ENCODE results near the gene DSPP.
"Not testable (repeated sequence)": the region's sequence is repeated elsewhere in the genome, so short reads cannot be mapped to it uniquely, and the experiment has no call there.

Gene DSPP

GRCh38 chr4:87608229-87608628 is at the start of gene DSPP:
Gene DSPP (plus strand): TSS chr4:87608529. CDS start chr4:87610909, 2,380 bp downstream.
- DNase-seq = no peak

DNA sequence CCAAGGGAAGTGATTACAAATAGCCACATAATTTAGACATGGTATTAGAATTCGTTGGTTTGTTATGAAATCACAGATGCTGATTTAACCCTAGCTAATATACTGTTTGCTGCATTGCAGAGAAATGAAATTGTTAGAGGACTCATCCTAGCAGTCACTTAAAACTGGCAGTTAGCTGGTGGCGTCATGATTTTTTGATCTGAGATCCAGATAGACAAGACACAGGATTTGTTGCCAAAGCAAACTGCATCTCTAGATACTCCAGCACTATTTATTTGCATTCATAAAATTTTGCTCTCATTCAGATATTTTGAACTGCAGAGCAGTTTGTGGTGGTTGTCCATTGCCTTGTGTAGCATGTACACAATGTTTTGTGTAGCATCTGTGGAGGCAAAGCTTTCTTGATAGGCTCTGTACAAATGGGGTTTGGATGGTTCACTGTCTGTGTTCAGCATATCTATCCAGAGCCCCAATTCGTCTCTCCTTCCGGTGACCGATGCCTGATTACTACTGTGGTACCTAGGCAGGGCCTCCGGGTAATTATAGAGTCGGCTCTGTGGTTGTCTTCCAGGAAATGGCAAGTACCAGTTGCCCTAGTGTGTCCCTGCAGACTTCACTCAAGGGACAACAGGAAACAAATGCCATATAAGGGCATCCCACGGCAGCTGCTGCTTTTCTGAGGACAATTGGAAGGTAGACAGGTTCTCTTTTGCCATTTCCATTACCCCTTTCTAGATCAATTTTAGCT is 49.1 kb upstream of the DSPP start:
- DNase-seq = no peak

DNA sequence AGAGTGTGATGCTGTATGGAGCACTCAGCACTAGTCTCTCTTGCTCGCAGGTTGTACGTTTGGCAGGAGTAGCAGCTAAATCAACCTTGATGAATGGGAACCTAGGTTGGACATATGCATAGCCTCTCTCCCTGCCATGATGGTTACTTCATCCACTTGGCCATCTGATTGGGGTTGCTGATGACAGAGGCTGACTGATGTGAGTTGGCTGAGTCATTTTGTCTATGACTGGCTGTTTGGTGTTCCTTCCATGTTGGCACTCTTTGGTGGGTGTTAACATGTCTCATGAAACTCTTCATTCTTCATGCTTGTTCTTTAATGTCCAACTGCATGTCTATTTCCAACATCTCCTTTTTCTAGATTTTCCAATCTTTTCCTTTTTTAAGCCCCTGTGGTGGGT is 47.5 kb upstream of the DSPP start:
- no peak for DNase-seq

DNA sequence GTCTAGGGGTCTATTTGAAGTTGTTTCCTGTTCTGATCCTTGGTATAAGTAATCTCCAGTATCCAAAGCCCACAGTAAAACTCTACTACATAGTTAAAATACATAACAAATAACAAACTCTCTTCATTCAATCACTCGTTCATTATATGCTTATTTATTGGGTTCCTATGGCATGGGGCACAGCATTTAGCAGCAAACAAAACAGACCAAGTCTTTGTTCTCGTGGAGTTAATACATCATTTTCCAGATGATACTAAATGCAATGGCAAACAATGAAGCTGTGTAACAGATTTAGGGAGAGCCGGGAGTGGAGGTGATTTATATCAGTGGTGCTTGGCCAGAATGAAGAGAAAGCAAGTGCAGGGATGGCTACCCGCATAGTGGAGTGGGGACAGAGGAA is 42.6 kb upstream of the DSPP start:
- DNase-seq = no peak

DNA sequence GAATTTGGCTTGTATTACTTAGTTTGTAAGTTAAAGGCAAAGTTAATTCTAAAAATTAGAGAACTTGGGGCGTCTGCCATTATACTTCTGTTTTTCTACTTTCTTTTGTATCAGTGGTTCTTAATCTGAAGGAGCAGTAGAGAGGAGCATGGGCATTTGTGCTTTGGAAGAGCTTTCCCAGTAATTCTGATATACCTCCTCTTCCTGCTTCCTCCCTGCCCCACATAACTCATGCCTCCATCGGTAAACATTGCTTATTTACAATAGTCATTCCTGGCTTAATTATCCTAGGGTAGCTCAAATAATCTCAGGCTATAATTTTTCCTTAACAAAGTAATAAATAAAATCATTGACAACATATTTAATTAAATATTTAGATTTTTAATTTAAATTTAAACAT is 42.1 kb upstream of the DSPP start:
- DNase-seq = no peak

DNA sequence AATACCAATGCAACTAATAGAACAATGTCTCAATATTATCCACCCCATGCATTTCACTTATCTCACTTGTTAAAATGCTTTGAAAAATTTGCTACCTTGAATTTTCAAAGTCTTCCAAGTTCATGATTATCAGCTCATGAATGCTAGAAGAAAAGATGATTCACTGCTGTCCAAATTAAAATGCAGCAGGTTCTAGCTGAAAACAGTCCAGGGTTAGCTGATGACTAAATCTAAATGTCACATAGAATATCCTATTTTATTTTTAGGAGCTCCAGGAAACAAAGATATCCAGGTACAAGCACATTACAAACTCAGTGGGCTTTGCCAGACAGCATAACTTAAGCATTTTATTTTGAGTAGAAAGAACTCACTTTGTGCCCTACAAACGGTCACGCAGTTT is 41.1 kb upstream of the DSPP start:
- no peak for DNase-seq

DNA sequence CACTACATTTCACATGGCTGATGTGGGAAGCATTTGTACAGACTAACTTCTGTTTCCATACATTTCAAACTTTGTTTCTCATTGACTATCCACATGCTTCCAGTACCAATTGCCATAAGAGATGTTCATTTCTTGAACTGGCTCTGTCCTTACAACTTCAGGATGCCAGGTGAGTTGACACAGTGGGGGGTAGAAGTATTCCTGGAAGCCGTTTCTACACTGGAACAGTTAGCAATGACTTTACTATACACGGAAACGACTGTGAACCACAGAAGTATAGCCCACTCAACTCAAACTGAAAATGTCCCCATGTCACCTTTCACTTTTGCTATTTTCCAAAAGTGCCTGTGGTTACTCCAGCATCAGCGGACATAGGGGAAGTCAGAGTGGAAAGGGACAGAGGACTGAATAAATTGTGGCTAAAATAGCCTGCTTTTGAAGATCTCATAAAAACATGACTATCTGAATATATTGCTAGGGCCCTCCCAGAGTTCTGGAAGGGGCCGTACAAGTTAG is 38.0 kb upstream of the DSPP start:
- DNase-seq = no peak

GRCh38 chr4:87574376-87574775 is 34.0 kb upstream of the DSPP start:
- not testable (repeated sequence) for DNase-seq

DNA sequence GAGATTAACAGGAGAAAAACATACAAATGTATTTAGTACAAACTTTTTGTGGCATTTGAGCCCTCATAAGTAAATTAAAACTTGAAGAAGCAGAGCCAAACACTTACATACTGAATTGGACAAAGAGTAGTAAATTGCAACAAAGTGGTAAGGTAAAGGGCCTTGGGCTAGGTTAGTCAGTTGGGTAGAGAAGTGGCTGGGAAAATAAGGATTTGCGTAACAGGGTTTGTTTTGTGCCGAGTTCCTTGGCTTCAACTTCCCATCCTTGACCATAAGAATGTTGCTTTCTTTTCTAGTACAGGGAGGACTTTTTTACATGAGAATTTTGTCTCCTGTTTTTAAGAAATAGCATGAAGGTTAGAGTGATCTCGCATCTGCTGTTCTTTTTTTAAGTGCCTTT is 33.3 kb upstream of the DSPP start:
- no peak for DNase-seq

- DNase-seq = no peak
Observed at GRCh38 chr4:87575408-87575807, 32.9 kb upstream of the DSPP start.

- DNase-seq = no peak
Observed at GRCh38 chr4:87575983-87576382, 32.3 kb upstream of the DSPP start.

DNA sequence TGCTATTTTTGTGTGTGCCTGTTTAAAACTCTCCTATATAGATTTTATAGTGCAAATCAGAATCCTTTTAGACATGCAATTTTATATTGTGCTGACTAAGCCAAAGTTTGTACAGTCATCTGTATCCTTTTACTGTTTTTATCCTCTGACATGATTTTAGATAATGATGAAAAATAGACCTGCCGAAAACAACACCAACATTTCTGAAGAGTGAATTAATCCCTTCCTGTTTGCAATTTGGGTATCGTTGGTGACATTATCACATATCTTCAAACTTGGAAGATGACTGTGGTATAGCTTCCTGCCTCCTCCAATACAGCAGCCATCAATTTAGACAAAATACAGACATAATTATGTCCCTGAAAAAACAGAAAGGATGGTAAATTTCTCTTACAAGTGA is 28.9 kb upstream of the DSPP start:
- DNase-seq = no peak

DNA sequence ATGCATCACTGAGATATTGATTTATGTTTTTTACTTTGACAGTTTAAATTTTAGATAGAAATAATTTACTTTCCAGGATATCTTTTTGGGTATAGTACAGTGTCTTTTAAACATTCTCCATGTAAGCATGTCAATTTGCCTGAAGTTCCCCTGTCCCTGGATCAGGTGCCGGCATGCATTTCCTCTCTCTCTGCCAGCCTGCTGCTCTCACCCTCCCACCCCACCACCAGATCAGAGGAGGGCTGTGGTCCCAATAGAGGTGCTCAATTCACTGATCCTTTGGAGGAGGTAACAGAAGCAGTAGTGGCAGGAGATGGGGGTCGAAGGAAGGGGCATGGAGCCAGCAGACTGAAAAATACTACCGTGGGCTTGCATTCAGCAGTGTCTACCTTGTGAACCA is 28.3 kb upstream of the DSPP start:
- no peak for DNase-seq

DNA sequence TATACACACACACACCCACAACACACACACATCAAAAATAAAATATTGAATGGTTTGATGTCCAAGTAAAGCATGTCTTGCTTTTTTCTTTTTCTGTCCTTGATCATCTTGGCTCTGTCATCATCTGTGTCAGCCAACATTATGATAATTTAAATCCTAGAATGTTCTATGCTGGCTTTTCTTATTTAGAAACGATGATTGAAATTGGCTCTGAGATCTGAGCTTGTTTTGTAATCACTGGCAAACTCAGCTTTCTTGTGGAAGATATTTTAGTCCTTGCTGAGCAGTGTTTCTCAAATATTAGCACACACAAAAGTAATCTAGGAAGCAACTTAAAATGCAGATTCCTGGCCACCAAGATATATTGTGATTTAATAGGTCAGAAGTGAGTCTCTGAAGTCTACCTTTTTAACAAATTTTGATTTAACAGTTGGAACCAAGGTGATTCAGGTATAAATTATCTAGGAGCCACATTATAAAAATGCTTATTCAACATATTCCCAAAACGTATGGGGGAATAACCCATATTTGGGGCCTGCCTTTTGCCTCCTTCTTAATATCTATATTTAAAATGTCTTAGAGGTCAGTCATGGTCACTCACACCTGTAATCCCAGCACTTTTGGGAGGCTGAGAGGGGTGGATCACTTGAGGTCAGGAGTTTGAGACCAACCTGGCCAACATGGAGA is 24.0 kb upstream of the DSPP start:
- DNase-seq = no peak

GRCh38 chr4:87589531-87589930 is 18.8 kb upstream of the DSPP start:
- peak; percentile 91 for DNase-seq

DNA sequence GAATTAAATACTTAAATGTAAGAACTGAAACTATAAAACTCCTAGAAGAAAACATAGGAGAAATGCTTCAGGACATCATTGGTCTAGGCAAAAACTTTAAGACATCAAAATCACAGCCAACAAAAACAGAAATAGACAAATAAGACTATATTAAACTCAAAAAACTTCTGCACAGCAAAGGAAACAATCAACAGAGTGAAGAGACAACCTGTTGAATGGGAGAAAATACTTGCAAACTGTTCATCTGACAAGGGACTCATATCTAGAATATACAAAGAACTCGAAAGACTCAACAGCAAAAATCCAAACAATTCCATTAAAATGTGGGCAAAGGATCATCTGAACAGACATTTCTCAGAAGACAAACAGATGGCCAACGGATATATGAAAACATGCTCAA is 16.2 kb upstream of the DSPP start:
- DNase-seq = no peak

GRCh38 chr4:87601361-87601760 is 7.0 kb upstream of the DSPP start:
- DNase-seq = no peak

- DNase-seq = no peak
Observed at GRCh38 chr4:87614292-87614890, 6.1 kb downstream of the DSPP start.

DNA sequence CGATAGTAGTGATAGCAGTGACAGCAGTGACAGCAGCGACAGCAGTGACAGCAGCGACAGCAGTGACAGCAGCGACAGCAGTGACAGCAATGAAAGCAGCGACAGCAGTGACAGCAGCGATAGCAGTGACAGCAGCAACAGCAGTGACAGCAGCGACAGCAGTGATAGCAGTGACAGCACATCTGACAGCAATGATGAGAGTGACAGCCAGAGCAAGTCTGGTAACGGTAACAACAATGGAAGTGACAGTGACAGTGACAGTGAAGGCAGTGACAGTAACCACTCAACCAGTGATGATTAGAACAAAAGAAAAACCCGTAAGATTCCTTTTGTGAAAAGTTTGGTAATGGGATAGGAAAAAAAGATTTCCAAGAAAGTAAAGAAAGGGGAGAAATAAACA is 7.9 kb downstream of the DSPP start:
- DNase-seq = no peak

GRCh38 chr4:87620086-87620485 is 11.8 kb downstream of the DSPP start:
- DNase-seq = no peak

GRCh38 chr4:87620491-87620890 is 12.2 kb downstream of the DSPP start:
- DNase-seq = no peak

DNA sequence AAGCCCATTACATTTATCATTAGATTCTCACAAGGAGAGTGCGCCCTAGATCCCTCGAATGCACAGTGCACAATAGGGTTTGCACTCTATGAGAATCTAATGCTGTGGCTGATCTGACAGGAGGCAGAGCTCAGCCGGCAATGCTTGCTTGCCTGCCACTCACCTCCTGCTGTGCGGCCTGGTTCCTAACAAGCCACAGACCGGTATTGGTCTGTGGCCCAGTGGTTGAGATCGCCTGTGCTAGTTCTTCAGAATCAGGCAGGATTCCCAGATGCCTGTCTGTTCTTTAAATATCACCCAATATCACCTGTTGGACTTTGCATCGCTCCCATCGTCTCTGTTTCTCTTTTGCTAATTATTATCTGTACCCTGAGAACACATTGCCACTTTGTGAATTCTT is 14.0 kb downstream of the DSPP start:
- no peak for DNase-seq

GRCh38 chr4:87624698-87625097 is 16.4 kb downstream of the DSPP start:
- DNase-seq = no peak

GRCh38 chr4:87631668-87632067 is 23.3 kb downstream of the DSPP start:
- DNase-seq = no peak

Measured in fibroblast of skin of right biceps (primary cell).